GM13976 (cell line): ENCODE data around the gene UBAP1L.

Experiments
- DNase-seq: peaks from one replicate; pipeline ENCODE4 v3.0.0; 2012; ENCODE audit warnings: low spot score
- CTCF ChIP-seq: IDR thresholded peaks from 2 replicates; pipeline ENCODE4 v1.5.1; 2012; ENCODE audit warnings: borderline replicate concordance, mild to moderate bottlenecking; ENCODE audit not compliant: insufficient read depth; ENCODE audit errors: extremely low read depth, missing control alignments, control extremely low read depth
- in situ Hi-C: fragments of 300-500 bp; cut with MboI; formaldehyde crosslinking; loops from one replicate; pipeline ENCODE4 v1.12.0; 2022; ENCODE audit warnings: low sequenced_read_pairs, mixed read lengths, inconsistent platforms; ENCODE audit not compliant: unreplicated experiment

The UBAP1L gene

GRCh38 chr15:65134538-65134937 is 19.5 kb upstream of the UBAP1L start:
- no peak for TF ChIP-seq CTCF
- no peak for DNase-seq
- in situ Hi-C loops: no loop called here

GRCh38 chr15:65133548-65134200 is 18.7 kb upstream of the UBAP1L start, which contains the start of gene PDCD7:
PDCD7 (minus strand) TSS chr15:65133808; CDS start chr15:65133781, 27 bp downstream.
- in situ Hi-C loops: no loop called here
- TF ChIP-seq CTCF: no peak
- peak; percentile 97 for DNase-seq

GRCh38 chr15:65132878-65133547 is 18.0 kb upstream of the UBAP1L start:
- TF ChIP-seq CTCF: no peak
- in situ Hi-C loops: no loop called here
- peak; percentile 75 for DNase-seq

- in situ Hi-C loops: no loop called here
- DNase-seq: no peak
- TF ChIP-seq CTCF: no peak
These were observed 15.9 kb upstream of the UBAP1L start for GRCh38 chr15:65130941-65131340.

- in situ Hi-C loops: no loop called here
- no peak for TF ChIP-seq CTCF
- DNase-seq: no peak
These were observed 542 bp upstream of the UBAP1L start for GRCh38 chr15:65115542-65115941.

GRCh38 chr15:65110676-65111292 is 4.2 kb downstream of the UBAP1L start:
- DNase-seq: no peak
- TF ChIP-seq CTCF: no peak
- in situ Hi-C loops: no loop called here
